Sigmoid colon (tissue), 4 donors: ENCODE measurements around the gene CCDC92B.
"Not testable (repeated sequence)": the region's sequence is repeated elsewhere in the genome, so short reads cannot be mapped to it uniquely, and the experiment has no call there.

Experiments used
- CTCF ChIP-seq, 4 experiments: fragments of 450-650 bp in 3 of 4; fragments of 200-600 bp in 1 of 4; IDR thresholded peaks; one replicate each; pipeline ENCODE4 v1.5.1; 2016 to 2019; ENCODE audit warnings: antibody characterized with exemption in 4 of 4, mild to moderate bottlenecking in 3 of 4, moderate library complexity in 2 of 4
- EP300 ChIP-seq, 4 donors: sonication (generic); formaldehyde crosslinking; IDR thresholded peaks; one replicate each; pipeline ENCODE4 v1.6.1; 2017; ENCODE audit warnings: antibody characterized with exemption in 4 of 4
- POLR2A ChIP-seq, 2 donors: fragments of 450-650 bp; IDR thresholded peaks; one replicate each; pipeline ENCODE4 v1.6.1; 2016; ENCODE audit warnings: antibody characterized with exemption in 2 of 2, mild to moderate bottlenecking in 2 of 2, moderate library complexity in 2 of 2
- POLR2AphosphoS5 ChIP-seq, 4 donors: sonication (generic); formaldehyde crosslinking; IDR thresholded peaks; one replicate each; pipeline ENCODE4 v1.6.1; 2017; ENCODE audit warnings: antibody characterized with exemption in 4 of 4

GRCh38 chr17:2699216-2699805, 50.1 kb downstream of the CCDC92B start:
- TF ChIP-seq POLR2AphosphoS5, CTCF, EP300, POLR2A (IDR thresholded peaks at IDR 0.05): not testable (repeated sequence)
